Fibroblast of the aortic adventitia (primary cell): ENCODE measurements around the gene SMC1B. TPM values are rescaled to one million over a fixed set of nuclear protein-coding genes. Genes with fewer than 3 reads are reported as not detected.

Experiments
- DNase-seq: peaks from one replicate; pipeline ENCODE4 v3.0.0-alpha.2; 2010; ENCODE audit warnings: low read depth
- H3K4me3 ChIP-seq: 2 replicates; pipeline ENCODE4 v1.5.1; 2011; ENCODE audit warnings: low read depth, mild to moderate bottlenecking, control low read depth, low read length, moderate library complexity
- CTCF ChIP-seq: IDR thresholded peaks from 2 replicates; pipeline ENCODE4 v1.5.1; 2011; ENCODE audit warnings: mild to moderate bottlenecking, low read length, control low read depth, inconsistent platforms; ENCODE audit not compliant: insufficient read depth
- total RNA-seq: library from RNA; depleted of rRNA; stranded (reverse); fragments of >200 nt; gene quantifications from 2 replicates; pipeline ENCODE4 v1.2.3, GENCODE V29; 2012; ENCODE audit warnings: low replicate concordance

Gene SMC1B
- total RNA-seq, 1 donor, result 0.09 TPM

GRCh38 chr22:45420539-45420938, 7.1 kb upstream of the SMC1B start:
- no peak for DNase-seq
- no peak overlapping the region for H3K4me3 ChIP-seq
- no peak for TF ChIP-seq CTCF

GRCh38 chr22:45420011-45420410, 6.6 kb upstream of the SMC1B start:
- no peak for DNase-seq
- no peak for TF ChIP-seq CTCF
- H3K4me3 ChIP-seq, result no peak overlapping the region

- no peak overlapping the region for H3K4me3 ChIP-seq
- TF ChIP-seq CTCF, result no peak
Observed at GRCh38 chr22:45418770-45419138, 5.4 kb upstream of the SMC1B start.

GRCh38 chr22:45418056-45418769, 4.8 kb upstream of the SMC1B start:
- no peak overlapping the region for H3K4me3 ChIP-seq
- TF ChIP-seq CTCF, result no peak

More at GRCh38 chr22:45418770-45419138, 5.4 kb upstream of the SMC1B start:
- DNase-seq, result no peak

GRCh38 chr22:45413013-45413367, 409 bp downstream of the SMC1B start:
- no peak for TF ChIP-seq CTCF
- H3K4me3 ChIP-seq, result no peak overlapping the region

More at GRCh38 chr22:45418056-45418769, 4.8 kb upstream of the SMC1B start:
- no peak for DNase-seq

GRCh38 chr22:45407793-45408192, 5.6 kb downstream of the SMC1B start:
- no peak for DNase-seq
- no peak for TF ChIP-seq CTCF

More at GRCh38 chr22:45413013-45413367, 409 bp downstream of the SMC1B start:
- DNase-seq, result no peak

More at GRCh38 chr22:45407793-45408192, 5.6 kb downstream of the SMC1B start:
- H3K4me3 ChIP-seq, result no peak overlapping the region
